SU-DHL-6 (cell line): ENCODE results near the gene GPRC5C.

Source experiments
- CTCF ChIP-seq: fragments of 200-600 bp; sonication (generic); IDR thresholded peaks from one replicate; pipeline ENCODE4 v1.5.1; 2017; ENCODE audit warnings: antibody characterized with exemption, mild to moderate bottlenecking, low read length, moderate library complexity; ENCODE audit not compliant: insufficient read depth, poor library complexity, severe bottlenecking
- EZH2phosphoT487 ChIP-seq: fragments of 200-600 bp; sonication (generic), shearing (Covaris generic); conservative IDR thresholded peaks from 2 replicates; pipeline ENCODE4 v1.6.1; 2018; ENCODE audit warnings: mild to moderate bottlenecking, antibody characterized with exemption, low read length, moderate library complexity, mixed read lengths

GRCh38 chr17:74417178-74418045, 14.5 kb upstream of the GPRC5C start:
- TF ChIP-seq CTCF, result no peak
- TF ChIP-seq EZH2phosphoT487, result no peak
